GM18519 (cell line): ENCODE results near the gene SAXO2.
"Not testable (repeated sequence)": the region's sequence is repeated elsewhere in the genome, so short reads cannot be mapped to it uniquely, and the experiment has no call there.

Experiments
- ATAC-seq: cut with Tn5 transposase; IDR thresholded peaks from one replicate; pipeline ENCODE4 v1.9.1; 2021; ENCODE audit warnings: mild to moderate bottlenecking, moderate library complexity; ENCODE audit not compliant: unreplicated experiment, low FRiP score

Gene SAXO2

GRCh38 chr15:82284381-82284780 lies 21.8 kb downstream of the SAXO2 start:
- ATAC-seq = not testable (repeated sequence)

DNA sequence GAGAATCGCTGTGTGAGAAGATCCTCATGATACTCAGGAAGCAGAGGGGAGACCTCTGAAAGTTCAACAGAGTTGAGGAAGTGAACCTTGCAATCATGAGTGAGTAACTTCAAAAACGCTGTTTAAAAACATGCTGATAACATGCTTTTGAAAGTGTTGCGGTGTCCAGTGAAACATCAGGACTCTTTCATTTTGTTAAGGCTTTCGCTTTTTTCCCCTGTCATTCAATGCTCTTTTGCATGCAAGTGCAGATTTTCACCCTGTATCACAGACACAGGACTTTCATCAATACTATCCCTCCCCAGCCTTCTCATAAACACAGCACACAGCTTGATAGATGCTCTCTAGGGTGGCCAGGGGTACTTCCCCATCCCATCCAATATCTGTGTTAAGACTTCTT lies 23.9 kb downstream of the SAXO2 start:
- ATAC-seq = peak; percentile 83

DNA sequence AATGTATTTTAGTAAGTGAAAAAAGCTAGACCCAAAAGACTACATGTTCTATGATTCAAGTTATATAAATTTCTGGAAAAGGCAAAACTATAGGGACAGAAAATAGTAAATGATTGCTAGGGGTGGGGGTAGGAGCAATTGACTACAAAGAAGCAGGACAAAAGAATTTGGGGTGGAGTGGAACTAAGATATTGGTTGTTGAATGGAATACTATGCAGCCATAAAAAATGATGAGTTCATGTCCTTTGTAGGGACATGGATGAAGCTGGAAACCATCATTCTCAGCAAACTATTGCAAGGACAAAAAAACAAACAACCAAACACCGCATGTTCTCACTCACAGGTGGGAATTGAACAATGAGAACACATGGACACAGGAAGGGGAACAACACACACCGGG lies 25.6 kb downstream of the SAXO2 start:
- not testable (repeated sequence) for ATAC-seq

DNA sequence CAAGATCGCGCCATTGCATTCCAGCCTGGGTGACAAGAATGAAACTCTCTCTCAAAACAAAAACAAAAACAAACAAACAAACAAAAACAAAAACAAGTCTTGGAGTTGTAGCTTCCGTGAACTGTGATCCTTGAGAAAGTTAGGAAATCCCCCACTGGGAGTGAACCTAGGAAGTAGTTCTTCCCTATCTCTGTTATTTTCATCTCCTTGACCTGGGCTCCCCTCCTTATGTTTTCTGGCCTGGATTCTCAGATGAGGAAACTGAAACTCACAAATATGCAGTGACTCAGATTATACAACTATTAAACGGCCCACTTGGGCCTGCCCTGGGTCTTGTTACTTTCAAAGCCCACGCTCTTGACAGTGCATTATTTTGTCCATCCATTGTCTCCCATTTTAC lies 29.7 kb downstream of the SAXO2 start:
- ATAC-seq = no peak

- no peak for ATAC-seq
Observed at GRCh38 chr15:82294061-82294690, 31.6 kb downstream of the SAXO2 start.

GRCh38 chr15:82297546-82297945 lies 34.9 kb downstream of the SAXO2 start:
- ATAC-seq = no peak

DNA sequence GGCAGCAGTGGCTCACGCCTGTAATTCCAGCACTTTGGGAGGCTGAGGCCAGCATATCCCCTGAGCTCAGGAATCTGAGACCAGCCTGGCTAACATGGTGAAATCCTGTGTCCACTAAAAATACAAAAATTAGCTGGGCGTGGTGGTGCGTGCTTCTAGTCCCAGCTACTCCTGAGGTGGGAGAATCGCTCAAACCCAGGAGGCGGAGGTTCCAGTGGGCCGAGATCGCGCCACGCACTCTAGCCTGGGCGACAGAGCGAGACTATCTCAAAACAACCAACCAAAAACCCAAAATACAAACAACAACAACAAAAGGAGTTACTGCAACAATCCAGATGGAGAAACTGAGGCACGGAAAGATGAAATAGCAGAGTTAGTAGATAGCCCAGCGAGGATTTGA lies 35.4 kb downstream of the SAXO2 start:
- ATAC-seq = no peak

GRCh38 chr15:82298520-82298919 lies 35.9 kb downstream of the SAXO2 start:
- ATAC-seq = no peak

GRCh38 chr15:82299511-82299914 lies 36.9 kb downstream of the SAXO2 start:
- ATAC-seq = not testable (repeated sequence)

DNA sequence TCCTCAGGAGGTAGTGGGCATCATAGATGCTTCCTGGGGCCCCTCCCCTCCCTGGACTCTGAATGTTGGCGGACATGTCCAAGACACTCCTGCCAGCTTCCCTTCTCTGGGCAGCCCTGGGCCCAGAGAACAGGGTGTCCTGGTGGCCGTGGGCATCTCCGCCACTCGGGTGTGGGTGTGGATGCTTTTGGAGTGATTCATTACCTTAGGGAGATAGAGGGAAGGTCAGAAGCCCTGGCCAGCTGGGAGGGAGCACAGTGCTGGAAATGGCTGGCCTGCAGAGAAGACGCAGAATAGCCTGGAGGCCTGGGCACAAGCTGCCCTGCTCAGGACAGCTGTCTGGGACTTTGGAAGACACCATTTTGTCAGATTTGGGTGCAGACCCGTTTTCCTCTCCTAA lies 37.7 kb downstream of the SAXO2 start:
- ATAC-seq = not testable (repeated sequence)

- ATAC-seq = no peak
Observed at GRCh38 chr15:82300883-82301282, 38.3 kb downstream of the SAXO2 start.

- no peak for ATAC-seq
Observed at GRCh38 chr15:82301296-82302016, 38.8 kb downstream of the SAXO2 start.

DNA sequence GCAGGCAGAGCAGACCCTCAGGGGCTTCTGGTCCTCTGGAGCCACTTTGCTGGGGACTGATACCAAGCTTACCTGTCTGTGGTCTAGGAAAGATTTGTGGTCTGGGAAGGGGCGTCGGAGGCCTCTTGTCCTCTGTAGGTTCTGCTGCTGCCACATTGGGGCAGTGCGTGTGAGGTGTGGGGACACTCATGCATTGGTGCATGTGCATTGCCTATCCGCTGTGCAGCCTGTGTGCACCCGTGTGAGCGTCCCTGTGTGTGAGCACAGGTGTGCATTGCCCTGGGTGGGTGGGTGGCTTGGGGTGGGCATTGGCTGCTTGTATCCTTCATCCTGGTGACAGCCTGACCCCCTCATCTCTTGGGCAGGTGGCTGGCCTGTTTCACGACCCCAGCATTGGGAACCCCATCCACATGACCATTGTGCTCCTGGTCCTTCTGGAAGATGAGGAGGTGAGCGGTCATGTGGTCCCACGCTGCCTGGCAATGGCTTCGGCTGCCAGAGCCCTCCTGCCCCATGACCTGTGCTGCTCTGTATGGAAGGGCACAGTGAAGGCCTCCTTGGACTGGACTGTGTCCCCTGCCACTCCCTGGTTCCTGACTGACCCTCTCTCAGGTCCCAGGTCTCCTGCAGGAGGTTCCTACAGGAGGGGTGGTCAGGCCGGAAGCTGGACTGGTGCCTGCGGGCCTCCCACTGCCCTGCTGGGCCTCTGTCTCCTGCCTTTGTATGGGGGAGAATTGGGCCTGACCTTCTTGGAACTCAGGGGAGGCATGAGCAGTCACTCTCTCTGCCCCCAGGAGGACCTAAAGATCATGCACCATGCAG lies 41.5 kb downstream of the SAXO2 start:
- no peak for ATAC-seq

GRCh38 chr15:82304778-82305090 lies 42.1 kb downstream of the SAXO2 start:
- ATAC-seq = no peak

DNA sequence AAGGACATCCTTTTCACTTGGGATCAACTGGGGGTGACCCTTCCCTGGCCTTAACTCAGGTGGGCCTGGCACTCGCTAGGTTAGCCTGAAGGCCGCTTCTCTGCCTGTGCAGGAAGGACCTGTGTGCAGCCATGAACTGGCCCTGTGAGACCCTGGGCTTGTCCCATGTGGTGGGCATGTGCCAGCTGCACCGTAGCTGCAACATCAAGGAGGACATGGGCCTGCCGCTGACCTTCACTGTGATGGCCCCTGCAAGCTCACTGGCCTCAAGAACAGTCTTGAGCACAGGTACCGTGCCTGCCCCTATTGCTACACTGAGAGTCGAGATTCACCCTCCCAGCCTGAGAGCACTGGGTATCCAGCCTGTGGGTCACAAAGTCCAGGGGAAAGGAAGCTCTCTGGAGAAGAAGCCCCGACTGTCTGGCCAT lies 43.0 kb downstream of the SAXO2 start:
- ATAC-seq = no peak

DNA sequence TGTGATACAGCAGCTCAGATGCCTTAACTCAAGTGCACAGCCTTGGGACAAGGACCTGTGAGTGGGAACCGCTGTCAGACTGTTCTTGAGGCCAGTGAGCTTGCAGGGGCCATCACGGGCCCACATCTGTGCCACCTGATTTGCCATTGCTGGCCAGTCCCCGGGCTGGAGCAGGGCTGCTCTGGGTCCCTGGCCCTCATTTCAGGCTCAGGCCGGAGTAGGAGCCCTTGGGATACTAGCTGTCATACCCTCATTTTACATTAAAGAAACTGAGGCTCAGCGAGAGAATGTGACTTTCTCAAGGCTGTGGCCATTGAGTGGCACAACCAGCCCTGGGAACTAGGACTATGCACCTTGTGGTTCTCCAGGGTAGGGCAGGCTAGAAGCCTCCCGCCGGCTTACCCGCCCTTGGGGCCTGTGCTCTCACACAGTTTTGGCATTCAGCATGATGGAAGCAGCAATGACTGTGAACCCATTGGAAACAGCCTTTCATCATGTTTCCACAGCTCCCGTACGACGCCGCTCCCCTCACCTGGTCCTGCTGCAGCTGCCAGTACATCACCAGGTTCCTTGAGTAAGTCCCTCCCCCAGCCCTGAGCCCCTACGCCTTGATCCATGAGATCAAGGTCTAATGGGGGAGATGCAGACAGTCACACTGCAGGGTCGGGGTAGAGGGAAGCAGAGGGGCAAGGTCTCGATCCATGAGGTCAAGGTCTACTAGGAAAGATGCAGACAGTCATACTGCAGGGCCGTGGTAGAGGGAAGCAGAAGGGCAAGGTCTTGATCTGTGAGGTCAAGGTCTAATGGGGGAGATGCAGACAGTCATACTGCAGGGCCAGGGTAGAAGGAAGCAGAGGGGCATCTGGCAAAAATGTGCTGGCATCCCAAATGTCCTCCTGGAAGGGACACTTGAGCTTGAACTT lies 44.4 kb downstream of the SAXO2 start:
- ATAC-seq = no peak

GRCh38 chr15:82307714-82308081 lies 45.1 kb downstream of the SAXO2 start:
- ATAC-seq = no peak

GRCh38 chr15:82309802-82310201 lies 47.2 kb downstream of the SAXO2 start:
- ATAC-seq = no peak

- ATAC-seq = not testable (repeated sequence)
Observed at GRCh38 chr15:82311321-82311720, 48.7 kb downstream of the SAXO2 start.

- ATAC-seq = no peak
Observed at GRCh38 chr15:82312586-82313349, 50.1 kb downstream of the SAXO2 start.
